RWPE1 (cell line): ENCODE data around the gene STXBP4.

Experiments
- CTCF ChIA-PET: fragments of 350-600 bp; sonication (Branson Sonifier 250); formaldehyde crosslinking; extraction: SDS; loops from one replicate; lab custom pipeline; 2021; lab: Yijun Ruan, JAX
- POLR2A ChIA-PET: fragments of 400-600 bp; formaldehyde crosslinking; extraction: SDS; loops from one replicate; lab custom pipeline; 2020; ENCODE audit warnings: antibody characterized with exemption; ENCODE audit not compliant: low non-redundant PET; lab: Yijun Ruan, JAX
- DNase-seq: peaks from one replicate; pipeline ENCODE4 v3.0.0; 2012; ENCODE audit warnings: low spot score
- H3K27ac ChIP-seq: fragments of 450-650 bp; 2 replicates; pipeline ENCODE4 v1.5.1; 2017
- CTCF ChIP-seq: fragments of 450-650 bp; conservative IDR thresholded peaks from 2 replicates; pipeline ENCODE4 v1.5.1; 2017; ENCODE audit warnings: low read depth, mild to moderate bottlenecking

STXBP4 gene

GRCh38 chr17:55202896-55203295 is 234.3 kb downstream of the STXBP4 start:
- POLR2A ChIA-PET = no interaction called here
- TF ChIP-seq CTCF = no peak
- CTCF ChIA-PET = interaction anchor here (0.6 kb wide), 1 partner anchor 1950 kb away, joined by 5 read pairs; no protein-coding TSS in a partner anchor

GRCh38 chr17:55208078-55208812 is 239.7 kb downstream of the STXBP4 start:
- CTCF ChIA-PET = no interaction called here
- DNase-seq = no peak
- POLR2A ChIA-PET = no interaction called here
- no peak overlapping the region for H3K27ac ChIP-seq
- TF ChIP-seq CTCF = no peak

More at GRCh38 chr17:55202896-55203295, 234.3 kb downstream of the STXBP4 start:
- no peak for DNase-seq
- no peak overlapping the region for H3K27ac ChIP-seq

GRCh38 chr17:55210292-55210691 is 241.7 kb downstream of the STXBP4 start:
- no peak overlapping the region for H3K27ac ChIP-seq
- ChIA-PET CTCF (interaction anchor here (1.1 kb wide), 1 partner anchor 12 kb away, joined by 4 read pairs; no protein-coding TSS in a partner anchor), POLR2A (no interaction called here)
- TF ChIP-seq CTCF = no peak
- no peak for DNase-seq

- DNase-seq = no peak
- H3K27ac ChIP-seq = no peak overlapping the region
- TF ChIP-seq CTCF = no peak
- POLR2A ChIA-PET = no interaction called here
- CTCF ChIA-PET = no interaction called here
These were observed 244.3 kb downstream of the STXBP4 start for GRCh38 chr17:55212880-55213279.

GRCh38 chr17:55215711-55216110 is 247.1 kb downstream of the STXBP4 start:
- ChIA-PET POLR2A (no interaction called here), CTCF (no interaction called here)
- no peak overlapping the region for H3K27ac ChIP-seq
- TF ChIP-seq CTCF = no peak
- no peak for DNase-seq

DNA sequence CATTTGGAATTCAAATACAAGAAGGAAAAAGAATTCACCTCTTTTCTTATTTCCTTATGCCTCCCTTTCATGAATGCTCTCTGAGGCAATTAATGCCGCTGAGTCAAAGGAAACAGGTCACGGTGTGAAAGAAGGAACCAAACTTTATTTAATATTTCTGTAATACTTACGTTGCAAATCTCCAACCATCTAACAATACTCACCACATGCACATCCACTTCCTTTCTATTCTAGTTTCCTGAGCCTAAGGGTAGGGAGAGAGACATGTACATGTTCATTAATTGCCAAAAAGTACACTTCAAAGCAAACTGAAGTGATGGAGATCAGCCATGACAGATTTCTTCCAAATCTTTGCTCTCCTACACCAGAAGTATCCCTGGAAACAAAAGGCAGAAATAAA is 248.3 kb downstream of the STXBP4 start:
- CTCF ChIA-PET = no interaction called here
- no peak for TF ChIP-seq CTCF
- DNase-seq = no peak
- POLR2A ChIA-PET = no interaction called here
- no peak overlapping the region for H3K27ac ChIP-seq
